GM23338 (cell line): Measurements from ENCODE around the gene METTL21C.

Experiments
- EZH2 ChIP-seq: fragments of 200-600 bp; sonication (generic); IDR thresholded peaks from one replicate; pipeline ENCODE4 v1.8.0; 2017; ENCODE audit warnings: antibody characterized with exemption, mild to moderate bottlenecking, low read depth; ENCODE audit not compliant: unreplicated experiment
- POLR2AphosphoS5 ChIP-seq: IDR thresholded peaks from 2 replicates; pipeline ENCODE4 v1.6.1; 2016; ENCODE audit warnings: antibody characterized with exemption, low read depth
- TF ChIP-seq, protein P1 (sequence below), 2 experiments: fragments of 200-600 bp in 1 of 2; sonication (generic) in 1 of 2; conservative IDR thresholded peaks; 2 replicates each; pipeline versions ENCODE4 v1.5.1 to v1.6.1; 2016 to 2017; ENCODE audit warnings: antibody characterized with exemption in 2 of 2, low read depth in 2 of 2, mild to moderate bottlenecking in 2 of 2, moderate library complexity in 1 of 2

- TF ChIP-seq, protein P1, sequence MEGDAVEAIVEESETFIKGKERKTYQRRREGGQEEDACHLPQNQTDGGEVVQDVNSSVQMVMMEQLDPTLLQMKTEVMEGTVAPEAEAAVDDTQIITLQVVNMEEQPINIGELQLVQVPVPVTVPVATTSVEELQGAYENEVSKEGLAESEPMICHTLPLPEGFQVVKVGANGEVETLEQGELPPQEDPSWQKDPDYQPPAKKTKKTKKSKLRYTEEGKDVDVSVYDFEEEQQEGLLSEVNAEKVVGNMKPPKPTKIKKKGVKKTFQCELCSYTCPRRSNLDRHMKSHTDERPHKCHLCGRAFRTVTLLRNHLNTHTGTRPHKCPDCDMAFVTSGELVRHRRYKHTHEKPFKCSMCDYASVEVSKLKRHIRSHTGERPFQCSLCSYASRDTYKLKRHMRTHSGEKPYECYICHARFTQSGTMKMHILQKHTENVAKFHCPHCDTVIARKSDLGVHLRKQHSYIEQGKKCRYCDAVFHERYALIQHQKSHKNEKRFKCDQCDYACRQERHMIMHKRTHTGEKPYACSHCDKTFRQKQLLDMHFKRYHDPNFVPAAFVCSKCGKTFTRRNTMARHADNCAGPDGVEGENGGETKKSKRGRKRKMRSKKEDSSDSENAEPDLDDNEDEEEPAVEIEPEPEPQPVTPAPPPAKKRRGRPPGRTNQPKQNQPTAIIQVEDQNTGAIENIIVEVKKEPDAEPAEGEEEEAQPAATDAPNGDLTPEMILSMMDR (conservative IDR thresholded peaks at IDR 0.05; ENCODE audit: low read depth in 2 of 2): no peak
- TF ChIP-seq EZH2 (no peak), POLR2AphosphoS5 (no peak)
These were observed 14.7 kb upstream of the METTL21C start for GRCh38 chr13:102709536-102709935.
